Transverse colon (tissue), 4 donors: Measurements from ENCODE around the gene CFAP99. TPM values are rescaled to one million over a fixed set of nuclear protein-coding genes. Genes with fewer than 3 reads are reported as not detected.
A peak's percentile ranks its signal among the peaks of the same experiment; 100 is the strongest.

Experiments used
- DNase-seq: peaks from one replicate; pipeline ENCODE4 v3.0.0-alpha.2; 2019
- H3K27ac ChIP-seq, 4 donors: fragments of 200-600 bp; sonication (generic); 2 replicates each; pipeline ENCODE4 v1.5.1; 2016 to 2018; ENCODE audit warnings: inconsistent platforms in 4 of 4
- H3K27me3 ChIP-seq: fragments of 200-600 bp; sonication (generic); 2 replicates; pipeline ENCODE4 v1.5.1; 2017; ENCODE audit warnings: inconsistent platforms
- H3K36me3 ChIP-seq, 4 donors: fragments of 200-600 bp; sonication (generic); 2 replicates each; pipeline ENCODE4 v1.5.1; 2017 to 2019; ENCODE audit warnings: inconsistent platforms in 4 of 4
- H3K4me1 ChIP-seq, 4 donors: fragments of 200-600 bp; sonication (generic); 2 replicates each; pipeline ENCODE4 v1.5.1; 2017 to 2020; ENCODE audit warnings: inconsistent platforms in 4 of 4
- H3K4me3 ChIP-seq, 4 donors: fragments of 200-600 bp; sonication (generic); 1 replicate in 1 of 4; 2 replicates in 3 of 4; pipeline versions ENCODE4 v1.5.1 to v1.6.1; 2017 to 2019; ENCODE audit warnings: inconsistent platforms in 4 of 4
- H3K9me3 ChIP-seq, 2 donors: fragments of 200-600 bp; sonication (generic); 2 replicates each; pipeline ENCODE4 v1.5.1; 2017 to 2019; ENCODE audit warnings: inconsistent platforms in 2 of 2
- EP300 ChIP-seq: sonication (generic); formaldehyde crosslinking; IDR thresholded peaks from one replicate; pipeline ENCODE4 v1.6.1; 2017; ENCODE audit warnings: antibody characterized with exemption, low read depth
- POLR2A ChIP-seq: fragments of 450-650 bp; IDR thresholded peaks from one replicate; pipeline ENCODE4 v1.6.1; 2016; ENCODE audit warnings: antibody characterized with exemption, mild to moderate bottlenecking, moderate library complexity
- POLR2AphosphoS5 ChIP-seq, 3 donors: sonication (generic); formaldehyde crosslinking; IDR thresholded peaks; one replicate each; pipeline ENCODE4 v1.6.1; 2016; ENCODE audit warnings: antibody characterized with exemption in 3 of 3
- WGBS, 2 donors: methylation state at CpG; one replicate each; pipeline ENCODE4 v1.1.5; 2018; ENCODE audit warnings: low coverage in 1 of 2; 5-methylcytosine and 5-hydroxymethylcytosine counted together
- in situ Hi-C, 4 donors: fragments of 200-750 bp; cut with MboI; loops; one replicate each; pipeline versions ENCODE4 v1.15.0 to v1.15.1; 2017; ENCODE audit warnings: low sequenced_read_pairs in 3 of 4, low pct_ligation_motif_present in 1 of 4, low pct_unique_long_range_greater_than_20kb in 1 of 4
- intact Hi-C: fragments of 100-400 bp; cut with DNase I; formaldehyde crosslinking; loops from one replicate; pipeline ENCODE4 v1.15.1; 2023; ENCODE audit warnings: low total_unique reads
- total RNA-seq, 4 donors: library from RNA; depleted of rRNA; stranded (reverse); fragments of >200 nt; gene quantifications; one replicate each; pipeline ENCODE4 v1.1.0, GENCODE V29; 2016
- TF ChIP-seq, protein P1 (sequence below), 5 experiments: fragments of 200-600 bp in 3 of 5; fragments of 450-650 bp in 2 of 5; sonication (generic) in 3 of 5; IDR thresholded peaks; 1 replicate in 2 of 5; 2 replicates in 3 of 5; pipeline ENCODE4 v1.5.1; 2016 to 2017; ENCODE audit warnings: antibody characterized with exemption in 5 of 5, inconsistent platforms in 3 of 5, mild to moderate bottlenecking in 2 of 5, moderate library complexity in 1 of 5

Gene CFAP99
- total RNA-seq, 4 donors from 2014 or later: 0.32 to 0.82 (median 0.60) TPM; not detected in 1

DNA sequence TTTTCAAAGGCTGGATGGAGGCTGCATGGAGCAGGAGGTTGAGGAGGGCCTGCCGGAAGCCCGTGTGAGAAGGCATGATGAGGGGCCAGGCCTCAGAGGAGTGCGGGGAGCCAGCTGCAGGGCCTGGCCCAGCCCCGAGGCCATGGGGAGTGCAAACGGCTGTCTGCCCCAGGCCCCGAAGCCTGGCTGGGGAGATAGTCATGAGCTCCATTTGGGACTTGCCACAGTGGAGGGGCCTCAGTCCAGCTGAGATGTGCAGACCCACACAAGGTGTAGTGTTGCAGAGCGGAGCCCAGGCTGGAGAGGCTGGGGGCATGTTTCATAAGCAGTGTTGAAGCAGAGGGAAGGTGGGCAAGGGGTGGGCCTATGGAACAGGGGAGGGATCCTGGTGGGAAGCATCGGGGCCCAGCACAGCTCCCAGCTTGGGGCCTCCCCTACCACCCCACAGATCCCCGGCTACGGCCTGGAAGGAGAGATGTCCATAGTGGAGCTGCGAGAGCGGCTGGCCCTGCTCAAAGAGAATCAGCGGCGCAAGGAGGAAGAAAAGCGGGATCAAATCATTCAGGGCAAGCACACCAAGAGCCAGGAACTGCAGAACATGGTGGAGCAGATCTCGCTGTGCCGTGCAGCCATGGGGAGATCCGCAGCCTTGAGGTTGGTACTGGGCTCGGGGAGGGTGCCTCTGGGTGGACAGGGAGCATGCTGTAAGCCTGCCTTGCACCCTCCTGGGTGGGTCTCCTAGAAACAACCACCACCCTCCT is 41.0 kb downstream of the CFAP99 start:
- Histone ChIP-seq H3K9me3 (no peaks in the 10 kb centered on the region), H3K27ac (no peak overlapping the region), H3K27me3 (no peaks in the 10 kb centered on the region), H3K36me3 (no peaks in the 10 kb centered on the region), H3K4me1 (peaks cover 4 to 12% (median 9%) of the 10 kb centered on the region in 4 donors), H3K4me3 (no peak overlapping the region)
- no peak for DNase-seq
- 91% methylated on average over 19 of the region's 19 CpGs; no CpG with 5 or more reads in 1 of the 2 donors for WGBS, 2 donors
- intact Hi-C loops: no loop called here
- no peak for TF ChIP-seq EP300
- TF ChIP-seq, protein P1, sequence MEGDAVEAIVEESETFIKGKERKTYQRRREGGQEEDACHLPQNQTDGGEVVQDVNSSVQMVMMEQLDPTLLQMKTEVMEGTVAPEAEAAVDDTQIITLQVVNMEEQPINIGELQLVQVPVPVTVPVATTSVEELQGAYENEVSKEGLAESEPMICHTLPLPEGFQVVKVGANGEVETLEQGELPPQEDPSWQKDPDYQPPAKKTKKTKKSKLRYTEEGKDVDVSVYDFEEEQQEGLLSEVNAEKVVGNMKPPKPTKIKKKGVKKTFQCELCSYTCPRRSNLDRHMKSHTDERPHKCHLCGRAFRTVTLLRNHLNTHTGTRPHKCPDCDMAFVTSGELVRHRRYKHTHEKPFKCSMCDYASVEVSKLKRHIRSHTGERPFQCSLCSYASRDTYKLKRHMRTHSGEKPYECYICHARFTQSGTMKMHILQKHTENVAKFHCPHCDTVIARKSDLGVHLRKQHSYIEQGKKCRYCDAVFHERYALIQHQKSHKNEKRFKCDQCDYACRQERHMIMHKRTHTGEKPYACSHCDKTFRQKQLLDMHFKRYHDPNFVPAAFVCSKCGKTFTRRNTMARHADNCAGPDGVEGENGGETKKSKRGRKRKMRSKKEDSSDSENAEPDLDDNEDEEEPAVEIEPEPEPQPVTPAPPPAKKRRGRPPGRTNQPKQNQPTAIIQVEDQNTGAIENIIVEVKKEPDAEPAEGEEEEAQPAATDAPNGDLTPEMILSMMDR (IDR thresholded peaks at IDR 0.05): no peak
- TF ChIP-seq POLR2AphosphoS5 (IDR thresholded peaks at IDR 0.05): no peak
- no peak for TF ChIP-seq POLR2A
- in situ Hi-C loops: loop anchor here in 1 of 4 donors (25.0 kb wide), 1 partner anchor 222 kb away; the partner anchor contains the start of genes HAUS3 and POLN

DNA sequence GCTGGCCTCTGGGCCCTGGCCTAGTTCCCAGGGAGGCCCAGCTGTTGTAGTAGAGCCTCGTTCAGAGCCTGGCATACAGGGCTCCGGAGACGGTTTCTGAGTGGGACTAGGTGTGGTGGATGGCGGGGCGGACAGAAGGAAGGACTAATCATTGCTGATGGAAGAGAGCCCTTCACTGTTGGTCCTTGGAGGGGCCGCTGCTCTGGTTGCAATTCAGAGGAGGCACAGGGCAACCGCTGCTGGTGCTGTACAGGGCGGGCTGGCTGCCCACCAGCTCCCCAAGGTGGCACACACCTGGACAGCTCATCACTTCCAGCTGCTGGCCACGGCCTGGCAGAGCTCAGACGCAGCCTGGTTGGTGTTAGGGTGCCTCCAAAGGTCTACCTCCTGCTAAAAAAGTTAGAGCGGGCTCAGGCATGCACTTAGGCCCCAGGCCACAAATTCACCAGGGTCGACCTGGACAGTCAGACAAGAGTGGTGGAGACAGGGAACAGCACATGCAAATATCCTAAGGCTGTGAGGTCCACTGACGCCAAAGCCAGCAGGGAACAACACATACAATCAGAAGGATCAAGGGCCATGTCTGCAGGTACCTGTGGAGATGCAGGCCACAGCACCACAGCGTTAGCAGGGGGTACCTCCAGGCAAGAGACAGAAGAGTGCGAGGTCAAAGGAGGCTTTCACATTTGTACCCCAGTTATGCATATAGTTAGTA is 42.6 kb downstream of the CFAP99 start:
- WGBS, 2 donors: 87% methylated on average over 15 of the region's 15 CpGs; no CpG with 5 or more reads in 1 of the 2 donors
- no peak for DNase-seq
- intact Hi-C loops: no loop called here
- Histone ChIP-seq H3K9me3 (no peaks in the 10 kb centered on the region), H3K27me3 (no peaks in the 10 kb centered on the region), H3K4me1 (peaks cover 4 to 12% (median 9%) of the 10 kb centered on the region in 4 donors), H3K27ac (no peak overlapping the region), H3K4me3 (no peak overlapping the region), H3K36me3 (no peaks in the 10 kb centered on the region)
- in situ Hi-C loops: loop anchor here in 1 of 4 donors (25.0 kb wide), 1 partner anchor 224 kb away; the partner anchor contains the start of genes HAUS3 and POLN
- TF ChIP-seq POLR2AphosphoS5 (IDR thresholded peaks at IDR 0.05) (no peak), POLR2A (no peak), EP300 (no peak)
- TF ChIP-seq, protein P1 (IDR thresholded peaks at IDR 0.05): no peak

DNA sequence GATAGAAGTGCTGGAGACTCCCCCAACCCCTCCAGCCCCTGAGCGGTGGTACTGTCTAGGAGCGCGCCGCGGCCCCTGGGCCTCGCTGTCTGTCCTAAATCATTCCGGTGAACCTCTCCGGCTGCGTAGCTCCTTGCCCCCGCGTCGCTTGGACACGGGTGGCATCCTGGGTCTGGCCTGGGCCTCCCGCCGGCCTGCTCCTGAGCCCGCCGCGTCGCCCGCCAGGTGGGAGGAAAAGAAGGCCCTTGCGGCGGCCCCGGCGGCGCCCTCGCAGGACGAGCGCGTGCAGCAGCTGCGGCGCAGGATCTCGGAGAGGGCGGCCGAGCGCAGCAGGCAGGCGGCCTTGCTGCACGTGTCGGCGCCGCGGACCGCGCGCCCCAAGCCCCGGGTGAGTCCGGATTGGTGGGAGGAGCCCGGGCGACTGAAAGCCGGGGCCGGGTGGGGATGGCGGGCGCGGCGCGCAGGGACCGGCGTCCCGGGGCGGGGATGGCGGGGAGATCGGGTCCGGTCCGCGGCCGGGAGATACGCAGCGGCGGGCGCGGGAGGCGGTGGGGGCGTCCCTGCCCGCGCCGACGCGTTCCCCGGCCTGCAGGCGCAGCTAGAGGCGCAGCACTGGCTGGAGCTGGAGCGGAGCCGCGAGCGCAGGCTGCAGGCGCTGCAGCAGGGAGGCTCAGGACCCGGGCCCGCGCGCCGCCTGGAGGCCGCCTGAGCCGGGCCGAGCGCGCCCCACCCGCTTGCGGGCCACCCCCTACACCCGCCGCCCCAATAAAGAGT is 43.6 kb downstream of the CFAP99 start:
- no peaks in the 10 kb centered on the region for H3K9me3 ChIP-seq
- H3K36me3 ChIP-seq: no peaks in the 10 kb centered on the region
- intact Hi-C loops (no loop called here), in situ Hi-C loops (loop anchor here in 1 of 4 donors (25.0 kb wide), 1 partner anchor 225 kb away; the partner anchor contains the start of genes HAUS3 and POLN)
- peak overlapping the region; percentile 16 to 79 (median 70) for H3K27ac ChIP-seq
- peaks cover 4 to 15% (median 9%) of the 10 kb centered on the region in 4 donors for H3K4me1 ChIP-seq
- peak overlapping the region; percentile 12 to 62 (median 48) for H3K4me3 ChIP-seq
- TF ChIP-seq, protein P1 (IDR thresholded peaks at IDR 0.05): peak in 4 of 5 experiments; percentile 26 to 60 (median 42)
- no peak for TF ChIP-seq POLR2A
- no peak for TF ChIP-seq EP300
- TF ChIP-seq POLR2AphosphoS5 (IDR thresholded peaks at IDR 0.05): no peak
- 9% methylated on average over 56 of the region's 99 CpGs; no CpG with 5 or more reads in 1 of the 2 donors for WGBS, 2 donors
- peak; percentile 66 for DNase-seq
- no peaks in the 10 kb centered on the region for H3K27me3 ChIP-seq
